GM21825 (cell line): ENCODE results near the gene SOCS1.

Experiments used
- ATAC-seq: cut with Tn5 transposase; IDR thresholded peaks from one replicate; pipeline ENCODE4 v1.9.1; 2021; ENCODE audit warnings: mild to moderate bottlenecking, moderate library complexity; ENCODE audit not compliant: unreplicated experiment

SOCS1 gene

GRCh38 chr16:11289202-11289601 lies 33.2 kb upstream of the SOCS1 start:
- ATAC-seq = no peak

GRCh38 chr16:11285842-11286241 lies 29.8 kb upstream of the SOCS1 start:
- ATAC-seq = no peak

GRCh38 chr16:11283820-11284248 lies 27.8 kb upstream of the SOCS1 start:
- no peak for ATAC-seq

GRCh38 chr16:11280616-11281522 lies 24.9 kb upstream of the SOCS1 start, which contains the start of gene PRM1:
PRM1 (minus strand) TSS chr16:11281330; CDS start chr16:11281238, 92 bp downstream.
- no peak for ATAC-seq

GRCh38 chr16:11278681-11279628 lies 23.0 kb upstream of the SOCS1 start:
- ATAC-seq = no peak

GRCh38 chr16:11277607-11278337 lies 21.8 kb upstream of the SOCS1 start:
- ATAC-seq = no peak

GRCh38 chr16:11276896-11277593 lies 21.0 kb upstream of the SOCS1 start:
- ATAC-seq = no peak

GRCh38 chr16:11276143-11276895 lies 20.3 kb upstream of the SOCS1 start, which contains the start of gene PRM2:
PRM2 (minus strand) TSS chr16:11276480; CDS start chr16:11276370, 110 bp downstream.
- no peak for ATAC-seq

GRCh38 chr16:11274964-11275363 lies 19.0 kb upstream of the SOCS1 start:
- no peak for ATAC-seq

GRCh38 chr16:11273721-11274324 lies 17.8 kb upstream of the SOCS1 start:
- no peak for ATAC-seq

- ATAC-seq = no peak
These were observed 17.1 kb upstream of the SOCS1 start, which contains the start of gene PRM3 for GRCh38 chr16:11272921-11273720. PRM3 (minus strand) TSS chr16:11273629; CDS start chr16:11273595, 34 bp downstream.

- ATAC-seq = no peak
These were observed 16.5 kb upstream of the SOCS1 start for GRCh38 chr16:11272484-11272883.

- no peak for ATAC-seq
These were observed 15.6 kb upstream of the SOCS1 start for GRCh38 chr16:11271610-11272009.

GRCh38 chr16:11270602-11271162 lies 14.7 kb upstream of the SOCS1 start:
- ATAC-seq = no peak

GRCh38 chr16:11268921-11269375 lies 12.9 kb upstream of the SOCS1 start, which contains the start of gene TNP2:
TNP2 (minus strand) TSS chr16:11269325; CDS start chr16:11269262, 63 bp downstream.
- no peak for ATAC-seq

- no peak for ATAC-seq
These were observed 9.1 kb upstream of the SOCS1 start for GRCh38 chr16:11265124-11265523.

- ATAC-seq = no peak
These were observed 8.3 kb upstream of the SOCS1 start for GRCh38 chr16:11264155-11264832.
